ENCODE data around the gene LKAAEAR1.

LKAAEAR1 gene

DNA sequence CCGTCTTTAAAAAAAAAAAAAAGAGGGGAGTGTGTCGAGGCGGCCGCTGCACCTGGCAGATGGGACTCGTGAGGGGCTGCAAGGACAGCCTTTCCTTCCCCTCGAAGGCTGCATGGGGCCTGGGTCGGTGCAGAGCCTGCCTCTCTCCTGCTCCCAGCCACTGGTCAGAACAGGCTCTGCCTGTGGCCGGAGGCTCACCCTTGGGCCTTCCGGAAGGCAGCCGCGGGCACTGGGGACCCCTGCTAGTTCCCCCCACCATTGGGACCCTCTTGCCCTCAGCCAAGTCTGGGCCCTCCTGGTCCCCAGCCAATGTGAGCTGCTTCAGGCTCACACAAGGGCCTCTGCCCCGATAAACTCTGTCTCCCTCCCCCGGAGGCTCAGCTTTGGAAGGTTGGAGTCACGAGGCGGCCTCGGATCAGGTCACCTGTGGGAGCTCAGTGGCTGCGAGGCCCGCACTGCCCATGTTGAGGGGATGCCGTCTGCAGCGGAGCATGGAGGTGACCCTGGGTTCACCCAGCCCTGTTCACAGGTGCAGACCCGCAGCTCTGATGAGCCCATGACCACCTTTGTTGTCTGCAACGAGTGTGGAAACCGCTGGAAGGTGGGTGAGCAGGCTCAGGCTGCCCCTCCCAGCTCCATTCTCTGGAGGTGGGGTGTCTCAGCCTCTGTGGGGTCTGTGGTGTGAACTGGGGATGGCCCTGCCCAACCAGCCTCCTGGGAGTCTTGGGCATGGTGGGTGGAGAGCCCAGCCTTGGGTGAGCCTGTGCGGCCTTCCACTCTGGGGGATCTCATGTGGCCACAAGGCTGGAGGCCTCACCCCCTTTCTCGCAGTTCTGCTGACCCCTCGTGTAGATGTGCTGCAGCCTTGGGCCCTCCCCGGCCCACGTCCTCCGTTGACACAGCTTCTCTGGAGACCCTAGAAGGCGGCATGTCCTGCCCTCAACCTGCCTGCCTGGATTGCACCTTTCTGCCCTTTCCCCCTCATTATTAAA lies 12.6 kb downstream of the LKAAEAR1 start:
- H3K36me3 ChIP-seq (replicated peaks; ENCODE audit: low read depth, low read length) = peaks cover 19% of the 10 kb centered on the region
- H2AFZ ChIP-seq (ENCODE audit: low read depth, low read length) = no peak overlapping the region
- H3K9me3 ChIP-seq (ENCODE audit: insufficient read depth, low read length) = no peaks in the 10 kb centered on the region
- H4K20me1 ChIP-seq (ENCODE audit: insufficient read depth, low read length) = no peaks in the 10 kb centered on the region
- peaks cover 6% of the 10 kb centered on the region for H3K4me1 ChIP-seq (ENCODE audit: low read length)
- no peak overlapping the region for H3K9ac ChIP-seq (ENCODE audit: low read length)
- no peak overlapping the region for H3K4me3 ChIP-seq (ENCODE audit: low read length)
- no peak overlapping the region for H3K4me2 ChIP-seq (ENCODE audit: low read length)
- H3K27ac ChIP-seq (ENCODE audit: low read length) = no peak overlapping the region
- H3K27me3 ChIP-seq (ENCODE audit: low read depth, low read length) = no peaks in the 10 kb centered on the region; the same call in 1 of the 2 replicates
- TF ChIP-seq EZH2phosphoT487 (IDR thresholded peaks at IDR 0.05; ENCODE audit: low read depth) = no peak
- TF ChIP-seq, protein P1, sequence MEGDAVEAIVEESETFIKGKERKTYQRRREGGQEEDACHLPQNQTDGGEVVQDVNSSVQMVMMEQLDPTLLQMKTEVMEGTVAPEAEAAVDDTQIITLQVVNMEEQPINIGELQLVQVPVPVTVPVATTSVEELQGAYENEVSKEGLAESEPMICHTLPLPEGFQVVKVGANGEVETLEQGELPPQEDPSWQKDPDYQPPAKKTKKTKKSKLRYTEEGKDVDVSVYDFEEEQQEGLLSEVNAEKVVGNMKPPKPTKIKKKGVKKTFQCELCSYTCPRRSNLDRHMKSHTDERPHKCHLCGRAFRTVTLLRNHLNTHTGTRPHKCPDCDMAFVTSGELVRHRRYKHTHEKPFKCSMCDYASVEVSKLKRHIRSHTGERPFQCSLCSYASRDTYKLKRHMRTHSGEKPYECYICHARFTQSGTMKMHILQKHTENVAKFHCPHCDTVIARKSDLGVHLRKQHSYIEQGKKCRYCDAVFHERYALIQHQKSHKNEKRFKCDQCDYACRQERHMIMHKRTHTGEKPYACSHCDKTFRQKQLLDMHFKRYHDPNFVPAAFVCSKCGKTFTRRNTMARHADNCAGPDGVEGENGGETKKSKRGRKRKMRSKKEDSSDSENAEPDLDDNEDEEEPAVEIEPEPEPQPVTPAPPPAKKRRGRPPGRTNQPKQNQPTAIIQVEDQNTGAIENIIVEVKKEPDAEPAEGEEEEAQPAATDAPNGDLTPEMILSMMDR (IDR thresholded peaks at IDR 0.05; ENCODE audit: low read depth, low read length) = no peak
- H3K79me2 ChIP-seq (ENCODE audit: low read length) = peaks cover 7% of the 10 kb centered on the region; the same call in 1 of the 2 replicates

DNA sequence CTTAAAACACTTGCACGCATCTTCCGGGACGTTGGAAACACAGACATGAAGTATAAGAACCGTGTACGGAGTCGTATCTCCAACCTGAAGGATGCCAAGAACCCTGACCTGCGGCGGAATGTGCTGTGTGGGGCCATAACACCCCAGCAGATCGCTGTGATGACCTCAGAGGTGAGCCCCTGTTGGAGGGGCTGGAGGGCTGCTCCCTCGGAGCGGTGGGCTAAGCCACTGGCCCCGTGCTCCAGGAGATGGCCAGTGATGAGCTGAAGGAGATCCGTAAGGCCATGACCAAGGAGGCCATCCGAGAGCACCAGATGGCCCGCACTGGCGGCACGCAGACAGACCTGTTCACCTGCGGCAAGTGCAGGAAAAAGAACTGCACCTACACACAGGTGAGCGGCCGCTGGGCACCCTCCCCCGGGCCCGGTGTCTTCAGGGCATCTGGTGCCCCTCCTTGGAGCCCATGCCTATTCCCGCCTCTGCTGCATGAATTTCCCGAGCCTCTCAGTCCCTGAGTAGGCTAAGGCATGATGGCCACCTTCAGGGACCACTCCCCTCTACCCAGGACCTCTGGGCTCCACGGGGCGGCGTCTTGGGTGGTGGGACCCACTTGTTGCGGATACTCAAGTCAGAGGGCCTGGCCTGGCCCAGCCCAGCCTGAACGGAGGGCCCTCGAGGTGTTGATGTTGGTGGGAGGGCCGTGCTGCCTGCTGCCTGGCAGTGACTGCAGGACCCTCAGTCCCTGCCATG lies 13.8 kb downstream of the LKAAEAR1 start:
- Histone ChIP-seq H3K9ac (ENCODE audit: low read length) (no peak overlapping the region), H3K4me3 (ENCODE audit: low read length) (no peak overlapping the region), H3K79me2 (ENCODE audit: low read length) (no peaks in the 10 kb centered on the region), H3K9me3 (ENCODE audit: insufficient read depth, low read length) (no peaks in the 10 kb centered on the region), H3K27ac (ENCODE audit: low read length) (no peak overlapping the region), H2AFZ (ENCODE audit: low read depth, low read length) (no peak overlapping the region), H4K20me1 (ENCODE audit: insufficient read depth, low read length) (no peaks in the 10 kb centered on the region), H3K36me3 (replicated peaks; ENCODE audit: low read depth, low read length) (peaks cover 14% of the 10 kb centered on the region), H3K27me3 (ENCODE audit: low read depth, low read length) (peaks cover 4% of the 10 kb centered on the region; the same call in 1 of the 2 replicates), H3K4me2 (ENCODE audit: low read length) (no peak overlapping the region), H3K4me1 (ENCODE audit: low read length) (peaks cover 6% of the 10 kb centered on the region; the same call in 1 of the 2 replicates)
- TF ChIP-seq EZH2phosphoT487 (IDR thresholded peaks at IDR 0.05; ENCODE audit: low read depth) = no peak
- TF ChIP-seq, protein P1 (IDR thresholded peaks at IDR 0.05; ENCODE audit: low read depth, low read length) = no peak

GRCh38 chr20:64069614-64070243 lies 14.5 kb downstream of the LKAAEAR1 start:
- Histone ChIP-seq H3K9me3 (ENCODE audit: insufficient read depth, low read length) (no peaks in the 10 kb centered on the region), H3K27me3 (ENCODE audit: low read depth, low read length) (peaks cover 4% of the 10 kb centered on the region; the same call in 1 of the 2 replicates), H2AFZ (ENCODE audit: low read depth, low read length) (no peak overlapping the region), H3K27ac (ENCODE audit: low read length) (no peak overlapping the region), H3K9ac (ENCODE audit: low read length) (no peak overlapping the region), H3K4me2 (ENCODE audit: low read length) (no peak overlapping the region), H3K36me3 (replicated peaks; ENCODE audit: low read depth, low read length) (peaks cover 10% of the 10 kb centered on the region), H3K4me3 (ENCODE audit: low read length) (no peak overlapping the region), H4K20me1 (ENCODE audit: insufficient read depth, low read length) (no peaks in the 10 kb centered on the region), H3K79me2 (ENCODE audit: low read length) (no peaks in the 10 kb centered on the region), H3K4me1 (ENCODE audit: low read length) (peaks cover 6% of the 10 kb centered on the region; the same call in 1 of the 2 replicates)
- TF ChIP-seq, protein P1 (IDR thresholded peaks at IDR 0.05; ENCODE audit: low read depth, low read length) = peak; percentile 75
- TF ChIP-seq EZH2phosphoT487 (IDR thresholded peaks at IDR 0.05; ENCODE audit: low read depth) = no peak

Data from OCI-LY3 (cell line).